Measurements from ENCODE around the gene SUFU.

- TF ChIP-seq TBP (IDR thresholded peaks at IDR 0.05; ENCODE audit: low read depth, low read length) (no peak), POLR2AphosphoS5 (IDR thresholded peaks at IDR 0.05; ENCODE audit: low read depth, low read length) (no peak), SRF (IDR thresholded peaks at IDR 0.05; ENCODE audit: low read depth, low read length) (no peak), CTCF (IDR thresholded peaks at IDR 0.05; ENCODE audit: control extremely low read depth in 1 of 3, insufficient read depth in 1 of 3, low read depth in 1 of 3, low read length in 3 of 3) (no peak), JUN (IDR thresholded peaks at IDR 0.05; ENCODE audit: low read depth, low read length) (no peak), CBX8 (IDR thresholded peaks at IDR 0.05; ENCODE audit: borderline replicate concordance, low read depth, low read length) (no peak), EP300 (IDR thresholded peaks at IDR 0.05; ENCODE audit: borderline replicate concordance in 1 of 2, low read depth in 2 of 2, low read length in 2 of 2) (no peak), EZH2 (IDR thresholded peaks at IDR 0.05; ENCODE audit: low read depth, low read length, severe bottlenecking) (no peak), SIX5 (IDR thresholded peaks at IDR 0.05; ENCODE audit: low read depth, low read length) (no peak), POLR2A (IDR thresholded peaks at IDR 0.05; ENCODE audit: control extremely low read depth in 1 of 2, low read depth in 2 of 2, low read length in 2 of 2) (no peak), SAP30 (IDR thresholded peaks at IDR 0.05; ENCODE audit: insufficient read depth, insufficient replicate concordance, low read length) (no peak)
Observed at GRCh38 chr10:102524746-102525145, 21.0 kb downstream of the SUFU start.

All from H1 (cell line).